IPS-NIHi7 (cell line): ENCODE results near the gene PLD4.

Experiments used
- DNase-seq: peaks from one replicate; pipeline ENCODE4 v3.0.0; 2012; ENCODE audit warnings: mixed read lengths; ENCODE audit errors: extremely low spot score

PLD4 gene

DNA sequence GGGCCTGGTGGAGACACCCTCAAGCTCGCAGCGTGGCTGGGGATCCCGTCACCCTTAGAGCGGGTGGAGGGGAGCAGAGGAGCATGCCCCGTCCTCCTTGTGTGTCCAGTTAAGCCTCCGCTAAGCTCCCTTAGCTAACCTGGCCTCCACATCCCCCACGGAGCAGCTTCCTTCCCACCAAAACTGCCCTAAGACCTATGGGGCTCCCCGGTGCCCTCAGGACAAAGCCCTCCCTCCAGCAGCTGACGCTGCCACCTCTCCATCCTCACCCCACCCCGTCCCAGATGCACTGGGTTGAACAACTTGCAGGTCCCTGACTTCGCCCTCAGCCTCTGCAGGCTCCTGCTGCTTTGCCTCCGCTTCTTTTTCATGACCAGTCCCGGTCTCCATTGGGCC is 49.5 kb downstream of the PLD4 start:
- no peak for DNase-seq

DNA sequence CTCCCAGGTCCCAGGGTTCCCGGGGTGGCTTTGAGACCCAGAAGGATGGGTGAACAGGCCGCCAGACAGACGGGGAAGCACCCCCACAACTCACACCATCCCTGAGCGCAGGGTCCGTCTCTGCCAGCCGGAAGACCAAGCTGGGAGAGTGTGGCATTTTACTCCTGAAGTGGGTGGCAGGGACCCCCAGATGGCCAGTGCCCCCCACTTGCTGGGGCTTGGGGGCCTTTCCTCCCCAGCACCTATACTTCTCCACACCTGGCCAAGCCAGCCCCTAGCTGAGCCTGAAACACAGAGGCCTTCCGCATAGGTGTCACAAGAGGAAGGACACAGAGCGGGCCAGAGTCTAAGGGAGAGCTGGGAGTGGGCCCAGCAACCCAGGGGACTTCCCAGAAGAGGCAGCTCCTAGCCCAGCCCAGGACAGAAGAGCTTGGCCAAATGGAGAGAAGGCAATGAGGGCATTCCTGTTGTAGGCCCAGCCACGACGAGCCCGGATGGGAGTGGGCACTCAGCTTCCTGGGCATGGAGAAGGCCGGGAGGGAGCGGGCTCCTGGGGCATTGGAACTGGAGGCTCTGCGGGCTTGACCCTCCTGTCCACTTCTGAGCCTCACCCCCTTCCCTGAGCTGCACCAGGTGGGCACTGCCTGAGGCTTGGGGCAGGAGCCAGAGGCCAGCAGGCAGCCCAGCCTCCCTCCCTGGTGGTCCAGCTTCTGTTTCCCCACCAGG is 50.1 kb downstream of the PLD4 start:
- DNase-seq: no peak

DNA sequence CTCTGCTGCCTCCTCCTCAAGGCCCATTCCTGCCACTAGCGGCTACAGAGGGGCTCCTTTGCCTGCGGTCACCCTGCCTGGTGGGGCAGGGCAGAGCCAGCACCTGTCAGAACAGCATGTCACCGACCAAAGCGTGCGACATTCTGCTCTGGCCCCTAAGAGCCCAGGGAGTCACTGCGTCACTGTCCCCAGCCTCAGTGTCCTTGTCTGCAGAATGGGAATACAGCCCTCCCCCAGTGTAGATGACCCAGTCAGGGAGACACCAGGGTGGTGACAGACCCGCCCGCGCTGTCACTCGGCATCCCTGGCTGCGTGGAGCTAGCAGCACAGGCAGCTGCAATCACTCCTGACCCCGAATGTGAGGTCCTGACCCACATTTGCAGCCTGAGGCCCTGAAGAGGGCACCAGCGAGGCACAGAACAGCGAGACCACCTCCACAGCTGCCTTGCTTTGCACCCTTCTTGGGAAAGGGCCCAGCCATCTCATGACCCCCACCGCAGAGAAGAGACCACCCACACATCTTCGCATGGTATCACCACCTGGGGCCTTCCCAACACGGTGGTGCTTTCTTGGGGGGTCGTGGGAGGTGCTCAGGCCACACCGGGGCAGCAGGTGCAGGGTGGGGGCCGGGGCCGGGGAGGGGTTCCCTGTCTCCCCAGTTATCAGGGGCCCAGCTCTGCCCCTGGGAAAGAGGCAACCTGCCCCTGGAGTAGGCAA is 51.0 kb downstream of the PLD4 start:
- DNase-seq: no peak

DNA sequence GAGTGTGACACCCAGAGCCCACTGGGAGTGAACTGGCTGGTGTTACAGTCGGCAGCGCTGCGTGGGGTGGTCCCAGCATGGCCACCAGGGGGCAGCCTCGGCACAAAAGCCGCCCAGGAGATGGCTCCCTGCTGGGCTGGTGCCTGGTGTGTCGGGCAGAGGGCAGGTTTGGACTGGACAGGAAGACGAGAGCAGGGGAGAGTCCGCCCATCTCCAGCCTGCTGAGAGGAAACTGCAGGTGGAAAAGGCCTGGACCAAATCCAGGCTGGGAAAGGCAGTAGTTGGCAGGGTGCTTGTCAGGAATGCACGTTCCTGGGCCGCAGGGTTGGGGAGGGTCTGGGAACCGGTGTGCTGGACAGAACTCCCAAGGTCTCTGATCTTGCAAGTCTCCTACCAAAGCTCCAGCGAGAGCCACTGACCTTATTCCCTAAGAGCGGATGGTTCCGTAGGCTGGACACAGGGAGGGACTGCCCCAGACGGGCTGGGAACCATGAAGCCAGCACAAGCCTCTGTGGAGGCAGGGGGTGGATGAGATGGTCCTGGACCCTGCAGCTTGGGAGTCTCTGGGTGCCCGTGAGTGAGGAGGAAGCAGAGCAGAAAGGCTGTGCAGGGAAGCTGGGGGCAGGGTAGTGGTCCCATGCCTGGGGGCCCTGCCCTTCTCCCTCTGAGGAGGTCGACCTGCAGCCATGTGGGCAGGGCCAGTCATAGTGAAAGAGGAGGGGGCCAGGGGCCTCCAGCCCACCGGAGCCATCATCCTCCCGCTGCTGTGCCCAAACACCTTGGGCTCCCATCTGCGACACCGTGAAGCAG is 51.7 kb downstream of the PLD4 start:
- DNase-seq: peak; percentile 61

DNA sequence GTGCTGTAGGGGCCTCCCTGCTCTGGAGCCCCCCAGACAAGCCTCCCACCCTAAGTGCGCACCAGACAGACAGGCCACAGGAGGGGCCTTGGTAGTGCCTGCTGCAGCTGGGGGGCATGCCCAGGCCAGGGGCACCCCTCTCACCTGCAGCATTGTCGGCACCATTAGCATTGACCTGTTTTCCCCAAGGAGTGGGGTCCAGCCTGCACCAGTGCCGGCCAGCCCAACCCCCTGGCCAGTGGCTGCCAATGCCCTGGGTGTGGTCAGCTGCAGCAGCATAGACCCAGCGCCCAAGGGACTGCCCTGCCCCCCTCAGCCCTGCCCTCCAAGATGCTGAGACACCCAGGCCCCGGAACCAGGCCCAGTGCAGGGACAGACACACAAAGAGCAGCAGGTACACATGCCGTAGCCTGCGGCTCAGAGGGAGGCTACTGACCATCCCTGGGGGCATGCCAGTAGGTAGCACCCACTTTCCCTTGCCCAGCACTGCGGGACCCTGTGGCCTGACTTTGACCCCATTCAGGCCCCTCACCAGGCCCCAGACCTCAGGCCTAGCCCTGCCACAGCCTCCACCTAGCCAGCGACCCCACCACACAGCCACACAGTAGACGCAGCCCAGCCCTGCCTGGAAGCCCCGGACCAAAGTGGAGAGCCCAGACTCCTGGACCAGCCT is 52.5 kb downstream of the PLD4 start:
- DNase-seq: no peak

DNA sequence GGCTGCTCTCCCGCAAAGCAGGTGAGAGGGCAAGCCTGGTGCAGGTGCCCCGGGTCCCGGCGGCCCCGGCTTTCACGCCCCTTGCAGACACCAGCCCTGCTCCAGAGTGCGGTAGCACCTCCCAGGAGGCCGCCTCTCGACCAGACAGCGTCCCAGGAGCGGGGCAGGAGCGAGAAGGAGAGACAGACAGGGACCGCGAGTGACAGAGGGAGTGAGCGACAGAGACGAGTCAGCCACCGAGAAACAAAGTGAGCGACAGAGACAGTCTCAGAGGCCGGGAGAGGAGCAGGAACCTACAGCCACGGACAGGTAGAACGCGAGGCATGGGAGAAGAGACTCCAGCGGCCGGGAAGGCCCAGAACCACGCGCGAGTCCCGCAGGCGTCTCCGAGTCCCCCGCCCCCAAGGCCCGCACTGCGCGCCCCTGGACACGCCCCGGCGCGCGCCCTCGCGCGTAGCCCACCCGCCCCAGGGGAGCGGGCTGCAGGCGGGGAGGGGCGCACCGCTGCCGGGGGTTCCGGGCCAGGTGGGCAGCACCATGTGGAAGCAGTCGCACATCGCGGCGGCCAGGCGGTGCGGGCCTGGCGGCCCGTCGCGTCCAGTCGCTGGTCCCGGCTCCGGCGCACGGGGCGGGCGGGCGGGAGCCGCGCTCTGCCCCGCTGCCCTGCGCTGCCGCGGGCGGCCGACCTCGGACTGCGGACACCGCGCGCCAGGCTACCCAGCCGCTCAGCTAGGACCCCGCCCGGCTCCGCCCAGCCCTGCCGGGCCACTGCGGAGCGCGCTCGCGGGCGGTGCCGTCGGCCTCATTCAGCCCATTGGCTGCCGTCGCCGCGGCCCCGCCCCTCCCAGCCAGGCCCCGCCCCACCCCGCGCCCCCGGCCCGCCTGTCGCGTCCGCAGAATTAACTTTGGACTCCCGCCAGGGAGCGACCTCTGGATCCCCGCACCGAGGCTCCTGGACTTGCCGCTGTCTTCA is 53.3 kb downstream of the PLD4 start, which contains the start of gene AHNAK2:
TSS of gene AHNAK2 (minus strand) at position 694 of the 973 bp plus-strand sequence. CDS start at position 557, 137 bp downstream.
- DNase-seq: peak; percentile 94

DNA sequence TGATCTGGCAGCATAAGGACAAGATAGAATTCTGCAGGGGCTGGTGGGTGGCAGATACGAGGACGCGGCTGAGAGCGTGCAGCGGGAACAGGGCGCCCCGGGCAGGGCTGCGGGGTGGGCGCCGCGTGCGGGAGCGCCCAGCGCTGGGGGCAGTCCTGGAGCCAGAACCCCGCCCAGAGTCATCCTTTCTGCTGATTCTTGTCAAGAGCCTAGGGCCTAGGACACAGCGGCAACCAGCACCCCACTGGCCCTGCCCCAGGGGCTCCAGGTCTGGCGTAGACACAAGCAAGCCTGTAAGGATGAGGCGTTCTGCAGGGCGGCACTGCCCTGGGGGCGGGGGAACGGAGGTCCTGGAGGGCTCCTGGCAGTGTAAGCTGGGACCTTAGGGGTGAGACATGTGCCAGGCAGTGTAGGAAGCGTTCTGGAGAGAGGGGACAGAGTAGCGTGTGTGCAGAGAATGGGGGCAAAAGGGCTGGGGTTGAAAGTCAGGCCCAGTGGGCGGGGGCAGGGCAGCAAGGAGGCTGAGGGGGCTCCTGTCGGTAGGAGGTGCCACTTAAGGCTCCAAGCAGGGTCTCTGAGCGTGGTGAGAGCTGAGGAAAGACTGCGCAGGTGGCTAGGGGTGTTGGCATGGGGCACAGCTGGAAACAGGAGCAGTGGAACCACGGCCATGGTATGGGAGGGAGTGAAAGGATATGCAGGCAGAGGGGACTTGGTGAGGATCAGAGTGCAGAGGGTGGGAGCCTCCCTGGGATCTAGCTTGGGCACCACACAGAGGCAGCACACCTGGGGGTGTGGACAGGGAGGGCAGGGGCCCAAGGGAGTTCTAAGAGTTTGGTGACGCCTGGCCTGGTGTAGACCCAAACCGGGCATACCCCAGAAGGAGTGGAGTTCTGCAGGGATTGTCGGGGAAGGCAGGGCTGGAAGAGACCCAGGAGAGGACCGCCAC is 54.3 kb downstream of the PLD4 start:
- DNase-seq: no peak

DNA sequence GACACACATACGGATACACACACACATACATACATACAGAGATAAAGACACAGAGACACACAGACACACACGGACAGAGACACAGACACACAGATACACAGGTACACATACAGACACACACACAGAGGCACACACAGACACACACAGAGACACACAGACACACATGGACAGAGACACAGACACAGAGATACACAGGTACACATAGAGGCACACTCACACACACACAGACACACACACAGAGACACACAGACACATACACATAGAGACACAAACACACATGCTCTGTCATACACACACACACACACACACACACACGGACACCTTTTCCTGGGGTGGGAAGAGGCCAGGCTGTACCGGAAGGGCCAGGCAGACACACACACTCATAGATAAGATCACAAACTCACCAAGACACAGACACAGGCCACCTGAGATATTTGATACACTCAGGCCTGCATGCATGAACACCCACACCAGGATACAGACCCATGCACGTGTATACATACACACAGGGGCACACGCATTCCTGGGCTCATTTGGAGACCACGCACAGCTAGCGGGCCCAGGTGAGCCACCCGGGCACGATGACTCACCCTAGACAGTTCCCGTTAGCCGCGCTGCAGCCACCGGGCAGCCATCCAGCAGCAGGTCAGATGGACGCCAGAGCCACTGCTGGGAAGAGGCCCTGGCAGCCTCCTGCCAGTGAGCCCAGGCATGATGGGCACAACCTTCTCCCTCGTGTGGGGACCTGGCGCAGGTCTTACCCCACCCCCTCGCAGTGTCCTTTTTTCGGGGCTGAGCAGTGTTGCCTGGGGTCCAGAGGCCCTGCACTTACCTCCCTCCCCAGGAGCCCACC is 55.3 kb downstream of the PLD4 start:
- no peak for DNase-seq

DNA sequence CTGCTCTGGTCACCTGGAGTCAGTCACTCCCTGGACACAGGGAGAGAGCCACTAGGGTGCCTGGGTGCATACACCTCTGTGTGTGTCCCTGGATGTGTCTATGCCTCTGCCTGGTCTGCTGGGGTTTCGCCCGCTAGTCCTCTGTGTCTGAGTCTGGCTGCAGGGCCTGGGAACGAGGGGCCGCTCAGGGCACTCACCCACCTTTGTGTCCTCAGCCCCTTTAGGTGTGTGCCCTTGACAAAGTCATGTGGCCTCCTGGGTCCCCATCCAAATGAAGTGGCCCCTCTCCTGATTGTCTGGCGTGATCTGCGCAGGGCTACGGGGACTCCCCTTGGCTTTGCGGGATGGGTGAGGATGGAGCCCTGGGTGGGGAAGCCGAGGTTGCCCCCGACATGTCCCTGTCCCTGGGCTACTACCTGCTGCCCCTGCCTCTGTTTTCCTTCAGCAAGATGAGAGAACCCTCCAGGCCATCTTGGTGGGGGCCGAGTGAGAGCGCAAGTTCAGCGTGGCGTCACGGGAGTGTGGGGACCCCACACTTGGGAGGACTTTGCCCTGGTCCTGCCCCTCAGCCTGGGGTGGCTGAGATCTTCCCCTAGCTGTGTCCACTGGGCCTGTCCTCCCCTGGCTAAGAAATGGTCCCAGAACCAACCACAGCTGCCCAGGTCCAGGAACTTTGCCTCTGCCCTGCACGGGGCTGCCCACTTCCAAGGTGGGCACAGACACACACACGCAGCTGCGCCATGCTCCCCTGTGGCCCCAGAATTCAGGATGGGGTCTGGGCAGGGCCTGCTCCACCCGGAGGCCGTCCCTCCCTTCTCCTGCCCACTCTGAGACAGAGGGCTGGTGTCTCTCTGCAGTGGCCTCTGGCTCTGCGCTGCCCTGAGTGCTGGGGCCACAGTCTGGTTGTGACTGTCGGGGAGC is 56.2 kb downstream of the PLD4 start:
- DNase-seq: no peak

DNA sequence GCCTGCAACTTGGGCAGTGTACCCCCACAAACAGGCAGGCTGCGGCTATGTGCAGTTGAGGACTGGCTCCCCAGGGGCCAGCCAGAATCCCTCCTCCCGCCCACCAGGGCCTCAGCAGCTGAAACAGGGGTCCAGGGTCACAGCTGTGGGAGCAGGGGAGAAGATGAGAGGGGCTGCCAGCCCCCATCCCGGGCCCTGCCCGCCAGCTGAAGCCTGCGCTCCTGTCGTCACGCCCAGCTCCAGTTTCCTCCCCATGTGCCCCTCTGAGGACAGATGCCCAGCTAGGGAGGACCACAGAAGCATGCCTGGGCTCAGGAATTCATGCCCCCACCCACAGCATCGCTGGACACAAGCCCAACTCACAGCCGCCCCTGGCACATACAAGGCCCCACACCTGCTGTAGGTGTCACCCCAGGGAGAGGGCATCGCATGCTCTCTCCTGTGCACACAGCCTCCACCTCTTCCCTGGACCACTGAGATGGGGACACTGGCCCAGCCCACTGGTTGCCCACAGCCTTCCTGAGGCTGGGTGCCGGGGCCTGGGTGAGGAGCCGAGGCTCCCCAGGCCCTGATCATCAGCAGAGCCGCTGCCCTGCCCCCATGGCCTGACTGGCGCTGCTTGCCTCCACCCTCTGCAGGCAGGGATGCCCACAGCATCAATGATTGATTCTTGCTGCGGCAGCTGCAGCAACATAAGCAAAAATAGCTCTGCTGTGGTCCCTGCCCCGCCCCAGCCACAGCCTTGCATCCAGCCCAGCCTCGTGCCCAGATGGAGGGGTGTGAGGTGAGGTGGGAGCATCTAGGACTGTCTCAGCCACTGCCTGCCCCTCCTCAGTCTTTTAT is 57.2 kb downstream of the PLD4 start:
- no peak for DNase-seq

DNA sequence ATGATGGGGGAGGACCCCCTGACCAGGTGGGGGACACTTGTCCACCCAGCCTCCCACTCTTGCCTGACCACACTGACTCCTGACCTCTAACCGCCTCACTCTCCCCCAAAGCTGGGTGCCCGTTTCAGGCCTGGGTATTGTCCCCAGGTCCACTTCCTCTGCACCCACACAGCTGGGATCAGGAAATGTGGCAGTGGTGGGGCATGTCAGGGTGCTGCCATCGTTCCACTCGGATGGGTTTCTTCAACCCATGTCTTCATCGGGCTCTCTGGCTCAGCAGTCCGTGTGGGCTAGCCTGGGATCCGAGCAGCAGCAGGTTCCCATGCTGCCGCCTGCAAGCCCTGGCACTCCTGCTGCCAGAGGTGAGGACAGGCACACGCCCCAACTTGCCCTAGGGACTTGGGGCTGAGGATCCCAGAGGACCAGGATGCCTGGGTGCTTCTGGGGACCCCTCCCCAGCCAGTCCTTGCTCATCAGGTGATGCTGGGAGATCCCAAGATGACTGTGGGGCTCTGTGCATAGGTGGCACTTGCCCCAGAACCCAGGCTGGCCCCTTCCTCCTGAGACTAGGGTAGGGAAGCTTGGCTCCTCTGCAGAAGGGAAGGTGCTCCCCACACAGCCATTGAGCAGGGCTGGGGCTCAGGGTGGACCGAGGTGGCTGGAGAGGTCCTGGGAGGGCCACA is 58.0 kb downstream of the PLD4 start:
- no peak for DNase-seq
